ENCODE results near the gene MRNIP. TPM values are rescaled to one million over a fixed set of nuclear protein-coding genes. Genes with fewer than 3 reads are reported as not detected.

Gene MRNIP
- total RNA-seq, 1 experiment from 2014 or later, result 37.8 TPM

DNA sequence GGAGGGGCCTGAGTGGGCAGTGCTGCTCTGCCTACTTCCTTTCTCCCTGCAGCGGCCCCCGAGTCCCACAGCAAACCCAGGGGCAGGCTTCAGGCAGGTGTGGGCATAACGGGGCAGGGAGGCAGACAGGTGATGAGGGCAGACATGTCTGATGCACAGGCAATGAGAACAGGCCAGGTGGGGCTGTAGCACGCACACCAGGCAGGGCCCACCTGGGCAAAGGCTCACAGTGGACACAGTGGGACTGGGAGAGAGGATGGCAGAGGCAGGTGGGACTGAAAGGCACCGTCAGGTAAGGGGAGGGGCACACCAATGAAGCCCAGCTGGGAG lies 59.0 kb downstream of the MRNIP start:
- no TSS peak for BruUV-seq (replicated peaks)
- H3K27ac Mint-ChIP-seq (ENCODE audit: unreplicated experiment), result no peak overlapping the region
- H3K4me3 Mint-ChIP-seq (ENCODE audit: unreplicated experiment), result no peak overlapping the region
- POLR2A ChIA-PET, result no interaction called here
- H3K36me3 Mint-ChIP-seq (ENCODE audit: insufficient read depth, unreplicated experiment), result peaks cover 83% of the 10 kb centered on the region
- DNase-seq, result no peak
- H3K27me3 Mint-ChIP-seq (ENCODE audit: insufficient read depth, unreplicated experiment), result no peaks in the 10 kb centered on the region
- no peaks in the 10 kb centered on the region for H3K27me3 ChIP-seq (replicated peaks; ENCODE audit: control insufficient read depth, insufficient read depth, low read length)
- H3K9me3 ChIP-seq, result no peaks in the 10 kb centered on the region
- H3K9me3 Mint-ChIP-seq (ENCODE audit: unreplicated experiment), result no peaks in the 10 kb centered on the region
- peaks cover 10% of the 10 kb centered on the region for H3K36me3 ChIP-seq (ENCODE audit: control insufficient read depth, insufficient read depth, low read length)
- H3K4me1 Mint-ChIP-seq (ENCODE audit: low read depth, unreplicated experiment), result peaks cover 15% of the 10 kb centered on the region
- H3K4me3 ChIP-seq (ENCODE audit: low read depth, low read length), result no peak overlapping the region
- CTCF ChIA-PET, result no interaction called here
- TF ChIP-seq, protein P1, sequence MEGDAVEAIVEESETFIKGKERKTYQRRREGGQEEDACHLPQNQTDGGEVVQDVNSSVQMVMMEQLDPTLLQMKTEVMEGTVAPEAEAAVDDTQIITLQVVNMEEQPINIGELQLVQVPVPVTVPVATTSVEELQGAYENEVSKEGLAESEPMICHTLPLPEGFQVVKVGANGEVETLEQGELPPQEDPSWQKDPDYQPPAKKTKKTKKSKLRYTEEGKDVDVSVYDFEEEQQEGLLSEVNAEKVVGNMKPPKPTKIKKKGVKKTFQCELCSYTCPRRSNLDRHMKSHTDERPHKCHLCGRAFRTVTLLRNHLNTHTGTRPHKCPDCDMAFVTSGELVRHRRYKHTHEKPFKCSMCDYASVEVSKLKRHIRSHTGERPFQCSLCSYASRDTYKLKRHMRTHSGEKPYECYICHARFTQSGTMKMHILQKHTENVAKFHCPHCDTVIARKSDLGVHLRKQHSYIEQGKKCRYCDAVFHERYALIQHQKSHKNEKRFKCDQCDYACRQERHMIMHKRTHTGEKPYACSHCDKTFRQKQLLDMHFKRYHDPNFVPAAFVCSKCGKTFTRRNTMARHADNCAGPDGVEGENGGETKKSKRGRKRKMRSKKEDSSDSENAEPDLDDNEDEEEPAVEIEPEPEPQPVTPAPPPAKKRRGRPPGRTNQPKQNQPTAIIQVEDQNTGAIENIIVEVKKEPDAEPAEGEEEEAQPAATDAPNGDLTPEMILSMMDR (IDR thresholded peaks at IDR 0.05; ENCODE audit: insufficient read depth in 1 of 2, low read depth in 1 of 2, low read length in 1 of 2, severe bottlenecking in 1 of 2, unreplicated experiment in 1 of 2), result no peak
- peaks cover 21% of the 10 kb centered on the region for H3K4me1 ChIP-seq
- intact Hi-C loops (cut with micrococcal nuclease; ENCODE audit: unreplicated experiment), result loop anchor here (10.0 kb wide), 1 partner anchor 125 kb away; no protein-coding TSS in a partner anchor

DNA sequence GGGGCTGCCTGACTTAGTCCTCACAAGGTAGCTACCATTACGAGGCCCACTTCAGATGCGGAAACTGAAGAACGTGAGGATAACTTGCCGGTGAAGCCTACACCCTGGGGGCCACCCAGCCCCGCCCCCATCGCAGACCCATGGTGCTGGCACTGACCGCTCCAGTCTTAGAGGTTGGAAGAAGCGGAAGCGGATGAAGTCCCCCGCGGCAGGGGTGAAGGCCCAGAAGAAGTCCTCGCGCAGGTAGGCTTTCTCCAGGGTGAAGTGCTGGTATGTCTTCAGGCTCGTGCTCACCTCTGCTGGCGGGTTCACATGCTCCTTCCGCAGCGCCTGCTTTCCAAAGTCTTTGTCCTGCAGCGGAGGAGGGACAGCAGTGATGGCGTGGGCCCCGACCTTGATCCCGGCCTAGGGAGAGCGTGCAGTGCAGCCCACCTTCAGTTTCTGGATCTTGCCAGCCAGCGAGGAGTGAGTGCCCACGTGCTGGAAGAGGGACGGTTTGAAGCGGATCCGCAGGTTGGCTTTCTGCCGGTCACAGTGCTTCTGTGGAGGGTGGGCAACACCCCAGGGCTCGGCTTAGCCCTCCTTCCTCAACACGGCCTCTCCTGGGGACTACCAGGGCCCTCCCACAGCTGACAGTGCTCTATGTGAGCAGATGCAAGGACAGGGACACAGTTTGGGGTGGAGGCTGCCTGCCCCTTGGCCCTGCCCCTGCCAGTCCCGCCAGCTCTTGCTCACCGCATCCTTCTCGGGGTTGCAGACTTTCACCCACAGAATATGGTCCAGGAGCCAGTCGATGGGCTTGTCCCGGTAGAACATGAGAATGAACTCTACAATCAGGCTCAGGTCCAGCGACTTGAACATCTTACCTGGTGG lies 59.6 kb downstream of the MRNIP start:
- Histone ChIP-seq H3K27me3 (replicated peaks; ENCODE audit: control insufficient read depth, insufficient read depth, low read length) (no peaks in the 10 kb centered on the region), H3K9me3 (no peaks in the 10 kb centered on the region), H3K4me1 (peaks cover 18% of the 10 kb centered on the region), H3K36me3 (ENCODE audit: control insufficient read depth, insufficient read depth, low read length) (peaks cover 10% of the 10 kb centered on the region), H3K4me3 (ENCODE audit: low read depth, low read length) (no peak overlapping the region)
- POLR2A ChIA-PET, result no interaction called here
- Mint-ChIP-seq H3K36me3 (ENCODE audit: insufficient read depth, unreplicated experiment) (peaks cover 85% of the 10 kb centered on the region), H3K27me3 (ENCODE audit: insufficient read depth, unreplicated experiment) (no peaks in the 10 kb centered on the region), H3K4me3 (ENCODE audit: unreplicated experiment) (no peak overlapping the region), H3K4me1 (ENCODE audit: low read depth, unreplicated experiment) (peaks cover 9% of the 10 kb centered on the region), H3K9me3 (ENCODE audit: unreplicated experiment) (no peaks in the 10 kb centered on the region), H3K27ac (ENCODE audit: unreplicated experiment) (no peak overlapping the region)
- DNase-seq, result no peak
- CTCF ChIA-PET, result no interaction called here
- TF ChIP-seq, protein P1 (IDR thresholded peaks at IDR 0.05; ENCODE audit: insufficient read depth in 1 of 2, low read depth in 1 of 2, low read length in 1 of 2, severe bottlenecking in 1 of 2, unreplicated experiment in 1 of 2), result no peak
- intact Hi-C loops (cut with micrococcal nuclease; ENCODE audit: unreplicated experiment), result loop anchor here (10.0 kb wide), 1 partner anchor 124 kb away; no protein-coding TSS in a partner anchor
- no TSS peak for BruUV-seq (replicated peaks)

- Histone ChIP-seq H3K4me1 (peaks cover 14% of the 10 kb centered on the region; the same call in 1 of the 2 replicates), H3K9me3 (no peaks in the 10 kb centered on the region), H3K27me3 (replicated peaks; ENCODE audit: control insufficient read depth, insufficient read depth, low read length) (no peaks in the 10 kb centered on the region), H3K36me3 (ENCODE audit: control insufficient read depth, insufficient read depth, low read length) (peaks cover 10% of the 10 kb centered on the region), H3K4me3 (ENCODE audit: low read depth, low read length) (no peak overlapping the region)
- intact Hi-C loops (cut with micrococcal nuclease; ENCODE audit: unreplicated experiment), result loop anchor here (10.0 kb wide), 1 partner anchor 123 kb away; no protein-coding TSS in a partner anchor
- ChIA-PET POLR2A (no interaction called here), CTCF (interaction anchor here (0.5 kb wide), 1 partner anchor 86 kb away, joined by 3 read pairs; no protein-coding TSS in a partner anchor)
- TF ChIP-seq, protein P1 (IDR thresholded peaks at IDR 0.05; ENCODE audit: insufficient read depth in 1 of 2, low read depth in 1 of 2, low read length in 1 of 2, severe bottlenecking in 1 of 2, unreplicated experiment in 1 of 2), result no peak
- H3K9me3 Mint-ChIP-seq (ENCODE audit: unreplicated experiment), result no peaks in the 10 kb centered on the region
- DNase-seq, result no peak
- H3K4me1 Mint-ChIP-seq (ENCODE audit: low read depth, unreplicated experiment), result peaks cover 7% of the 10 kb centered on the region
- no peak overlapping the region for H3K4me3 Mint-ChIP-seq (ENCODE audit: unreplicated experiment)
- no peaks in the 10 kb centered on the region for H3K27me3 Mint-ChIP-seq (ENCODE audit: insufficient read depth, unreplicated experiment)
- peaks cover 77% of the 10 kb centered on the region for H3K36me3 Mint-ChIP-seq (ENCODE audit: insufficient read depth, unreplicated experiment)
- BruUV-seq (replicated peaks), result no TSS peak
- no peak overlapping the region for H3K27ac Mint-ChIP-seq (ENCODE audit: unreplicated experiment)
Measured at GRCh38 chr5:179798144-179798770, 60.4 kb downstream of the MRNIP start.

Data from Caco-2 (cell line).